Neural cell (in vitro differentiated cells): ENCODE results near the gene NCOA7.
"Not testable (repeated sequence)": the region's sequence is repeated elsewhere in the genome, so short reads cannot be mapped to it uniquely, and the experiment has no call there.

ENCODE experiments used
- CTCF ChIP-seq: fragments of 450-650 bp; IDR thresholded peaks from 2 replicates; pipeline ENCODE4 v1.5.1; 2014; ENCODE audit warnings: antibody characterized with exemption, mild to moderate bottlenecking, moderate library complexity; ENCODE audit not compliant: poor library complexity, severe bottlenecking
- EZH2 ChIP-seq: fragments of 200-600, 300-800 bp; shearing (Covaris generic), sonication (generic); IDR thresholded peaks from 2 replicates; pipeline ENCODE4 v1.6.1; 2014; ENCODE audit warnings: antibody characterized with exemption, low read length, borderline replicate concordance, mild to moderate bottlenecking; ENCODE audit not compliant: insufficient read depth, poor library complexity, severe bottlenecking
- TAF1 ChIP-seq: IDR thresholded peaks from 2 replicates; pipeline ENCODE4 v1.6.1; 2012; ENCODE audit warnings: low read depth

GRCh38 chr6:125972478-125972877 is 181.7 kb downstream of the NCOA7 start:
- not testable (repeated sequence) for TF ChIP-seq CTCF, EZH2, TAF1
